HepG2 (cell line): ENCODE measurements around the gene ADGRG4. TPM values are rescaled to one million over a fixed set of nuclear protein-coding genes. Genes with fewer than 3 reads are reported as not detected.

ENCODE experiments used
- ATAC-seq: fragments of 200-7000 bp; cut with Tn5 transposase; 3 replicates; pipeline ENCODE4 v1.9.1; 2020; ENCODE audit warnings: mild to moderate bottlenecking, moderate library complexity
- BruUV-seq: library from RNA; stranded (reverse); fragments of 400-500 nt; replicated peaks from 2 replicates; lab custom pipeline; 2021; lab: Mats Ljungman, UMichigan
- CTCF ChIA-PET: fragments of 300-600 bp; formaldehyde crosslinking; extraction: SDS; loops from one replicate; lab custom pipeline; 2021; ENCODE audit warnings: low total read pairs, inconsistent platforms, low intra/inter-chr PET ratio; lab: Yijun Ruan, JAX
- POLR2A ChIA-PET: fragments of 350-600 bp; sonication (Branson Sonifier 250); formaldehyde crosslinking; loops from one replicate; lab custom pipeline; 2020; ENCODE audit warnings: antibody characterized with exemption, inconsistent platforms; lab: Yijun Ruan, JAX
- DNase-seq: peaks from one replicate; pipeline ENCODE4 v3.0.0-alpha.2; 2015; ENCODE audit warnings: low spot score
- FAIRE-seq: peaks from 3 replicates; lab custom pipeline; 2011; peaks lifted over from hg19 to GRCh38; lab: Jason Lieb, UNC
- H2AFZ ChIP-seq: one replicate; pipeline ENCODE4 v1.6.1; 2011; ENCODE audit warnings: low read length, inconsistent platforms
- H3K27ac ChIP-seq: fragments of 300-600 bp; 3 replicates; pipeline ENCODE4 v1.8.0; 2011; ENCODE audit warnings: mixed run types, mild to moderate bottlenecking, mixed read lengths, low read length, inconsistent platforms; ENCODE audit not compliant: insufficient read depth; ENCODE audit errors: extremely low read length
- H3K27me3 ChIP-seq, 2 experiments: fragments of 200-600 bp in 1 of 2; 2 replicates in 1 of 2; 3 replicates in 1 of 2; pipeline versions ENCODE4 v1.6.0 to v1.8.0; 2011; ENCODE audit warnings: low read length in 2 of 2, mild to moderate bottlenecking in 2 of 2, moderate library complexity in 2 of 2, inconsistent platforms in 1 of 2; ENCODE audit not compliant: insufficient read depth in 2 of 2, control insufficient read depth in 1 of 2
- H3K36me3 ChIP-seq, 2 experiments: fragments of 200-600 bp in 1 of 2; replicated peaks in 1 of 2; 2 replicates in 1 of 2; 3 replicates in 1 of 2; pipeline versions ENCODE4 v1.5.1 to v1.8.0; 2011; ENCODE audit warnings: low read length in 2 of 2, inconsistent platforms in 1 of 2; ENCODE audit not compliant: insufficient read depth in 2 of 2, control insufficient read depth in 1 of 2
- H3K4me1 ChIP-seq: 2 replicates; pipeline ENCODE4 v1.5.1; 2012; ENCODE audit warnings: low read length, inconsistent platforms; ENCODE audit not compliant: insufficient read depth
- H3K4me2 ChIP-seq: 2 replicates; pipeline ENCODE4 v1.6.0; 2011; ENCODE audit warnings: low read depth, low read length, inconsistent platforms
- H3K4me3 ChIP-seq, 3 experiments: fragments of 200-600 bp in 1 of 3; sonication (generic), shearing (Covaris generic) in 1 of 3; replicated peaks in 1 of 3; 2 replicates each; pipeline ENCODE4 v1.5.1; 2011 to 2016; ENCODE audit warnings: low read length in 3 of 3, inconsistent platforms in 2 of 3, low read depth in 2 of 3, mild to moderate bottlenecking in 2 of 3, control low read depth in 1 of 3, mixed read lengths in 1 of 3; ENCODE audit not compliant: insufficient read depth in 1 of 3
- H3K79me2 ChIP-seq: one replicate; pipeline ENCODE4 v1.6.1; 2011; ENCODE audit warnings: low read length, inconsistent platforms; ENCODE audit not compliant: insufficient read depth
- H3K9ac ChIP-seq: 2 replicates; pipeline ENCODE4 v1.6.0; 2011; ENCODE audit warnings: mild to moderate bottlenecking, low read depth, low read length, inconsistent platforms; ENCODE audit not compliant: insufficient read depth
- H3K9me3 ChIP-seq: 2 replicates; pipeline ENCODE4 v1.5.1; 2012; ENCODE audit warnings: mild to moderate bottlenecking, low read length
- H4K20me1 ChIP-seq: 2 replicates; pipeline ENCODE4 v1.6.0; 2011; ENCODE audit warnings: inconsistent platforms, mild to moderate bottlenecking, low read length, moderate library complexity; ENCODE audit not compliant: insufficient read depth
- GATA4 ChIP-seq: sonication (generic); IDR thresholded peaks from 2 replicates; pipeline ENCODE4 v1.6.1; 2016; ENCODE audit warnings: antibody characterized with exemption, low read depth, borderline replicate concordance
- HES4 ChIP-seq: sonication (generic); formaldehyde crosslinking; IDR thresholded peaks from 2 replicates; pipeline ENCODE4 v1.9.0; 2021; ENCODE audit warnings: mild to moderate bottlenecking, missing genetic modification reagents, borderline replicate concordance
- HMG20B ChIP-seq: conservative IDR thresholded peaks from 2 replicates; pipeline ENCODE4 v1.6.1; 2016; ENCODE audit warnings: missing genetic modification reagents, missing compliant biosample characterization
- MED8 ChIP-seq: sonication (generic); formaldehyde crosslinking; IDR thresholded peaks from 2 replicates; pipeline ENCODE4 v1.8.1; 2023; ENCODE audit warnings: mild to moderate bottlenecking, missing genetic modification reagents; ENCODE audit not compliant: insufficient replicate concordance
- MEIS1 ChIP-seq: sonication (generic); formaldehyde crosslinking; IDR thresholded peaks from 2 replicates; pipeline ENCODE4 v1.9.0; 2021; ENCODE audit warnings: mild to moderate bottlenecking, missing genetic modification reagents, moderate library complexity, borderline replicate concordance
- NONO ChIP-seq, 2 experiments: fragments of 450-650 bp in 1 of 2; sonication (generic) in 1 of 2; formaldehyde crosslinking in 1 of 2; IDR thresholded peaks in 1 of 2; conservative IDR thresholded peaks in 1 of 2; 2 replicates each; pipeline versions ENCODE4 v1.6.1 to v1.8.0; 2017 to 2022; ENCODE audit warnings: mild to moderate bottlenecking in 1 of 2, missing genetic modification reagents in 1 of 2, moderate library complexity in 1 of 2
- ZNF138 ChIP-seq: sonication (generic); formaldehyde crosslinking; IDR thresholded peaks from 2 replicates; pipeline ENCODE4 v1.5.0; 2020; ENCODE audit warnings: mild to moderate bottlenecking, low read depth, missing genetic modification reagents
- ZNF263 ChIP-seq: sonication (generic); formaldehyde crosslinking; IDR thresholded peaks from 2 replicates; pipeline ENCODE4 v1.4.0; 2020; ENCODE audit warnings: missing genetic modification reagents
- ZNF337 ChIP-seq: sonication (generic); formaldehyde crosslinking; IDR thresholded peaks from 2 replicates; pipeline ENCODE4 v1.5.1; 2020; ENCODE audit warnings: missing genetic modification reagents, low read depth, mild to moderate bottlenecking, borderline replicate concordance
- ZNF451 ChIP-seq: sonication (generic); formaldehyde crosslinking; IDR thresholded peaks from 2 replicates; pipeline ENCODE4 v1.5.0; 2020; ENCODE audit warnings: mild to moderate bottlenecking, missing genetic modification reagents
- ZSCAN25 ChIP-seq: sonication (generic); formaldehyde crosslinking; IDR thresholded peaks from 2 replicates; pipeline ENCODE4 v1.8.0; 2022; ENCODE audit warnings: mild to moderate bottlenecking, missing genetic modification reagents
- WGBS: methylation state at CpG from one replicate; pipeline ENCODE4 v1.1.6; 2017; ENCODE audit warnings: low lambda C conversion rate; 5-methylcytosine and 5-hydroxymethylcytosine counted together
- in situ Hi-C: cut with HindIII; loops from 2 replicates; pipeline ENCODE4 v1.10.0; 2017; ENCODE audit warnings: low pct_unique_long_range_greater_than_20kb; ENCODE audit not compliant: extremely low pct_ligation_motif_present
- intact Hi-C: fragments of 100-400 bp; cut with micrococcal nuclease; formaldehyde crosslinking; loops from one replicate; pipeline ENCODE4 v1.10.0; 2022; ENCODE audit not compliant: unreplicated experiment
- polyA plus RNA-seq, 8 experiments: library from polyadenylated mRNA; depleted of rRNA in 3 of 8; stranded (reverse) in 7 of 8; unstranded in 1 of 8; fragments of >200 nt; fragmentation: Illumina TruSeq in 4 of 8; extraction: Trizol in 4 of 8; gene quantifications; 2 replicates each; pipeline versions ENCODE4 v1.2.1 to v1.2.3, GENCODE V29; 2011 to 2016; ENCODE audit warnings: low read depth in 4 of 8, missing spikeins in 1 of 8, mixed read lengths in 1 of 8; ENCODE audit not compliant: insufficient read depth in 1 of 8
- total RNA-seq, 5 experiments: library from RNA; depleted of rRNA; stranded (reverse); fragments of >200 nt; fragmentation: Illumina TruSeq; extraction: Trizol; gene quantifications; 2 replicates each; pipeline ENCODE4 v1.2.3, GENCODE V29; 2016; ENCODE audit warnings: low read depth in 1 of 5

ADGRG4 gene
- total and polyA plus RNA-seq, 2 of the 13 experiments (the other 11 are each of a cell fraction or from before 2014, with no cell fraction given), result not detected

DNA sequence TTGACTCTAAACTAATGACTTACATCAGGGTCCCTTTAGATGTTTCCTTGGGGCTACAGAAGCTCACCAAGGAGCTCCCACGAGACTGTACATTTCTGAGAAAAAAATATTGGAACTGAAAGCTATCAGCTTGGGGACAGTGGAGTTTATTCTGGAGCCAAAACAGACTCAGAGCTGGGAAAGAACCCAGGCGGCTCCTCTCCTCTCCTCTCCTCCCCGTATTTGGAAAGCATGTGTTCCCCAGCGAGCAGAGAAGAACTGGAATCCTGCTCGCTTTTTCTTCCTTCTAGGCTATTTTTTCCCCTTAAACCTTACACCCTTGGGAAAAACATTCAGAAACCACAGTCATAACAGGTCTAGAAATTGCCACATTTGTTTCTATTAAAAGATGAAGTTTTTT, 45.2 kb upstream of the ADGRG4 start:
- H4K20me1 ChIP-seq, result no peaks in the 10 kb centered on the region
- no peak overlapping the region for H2AFZ ChIP-seq
- DNase-seq (no peak), ATAC-seq (no peak), FAIRE-seq (no peak)
- TF ChIP-seq MED8 (CRISPR knock-in tag) (no peak), ZSCAN25 (no peak), ZNF263 (CRISPR knock-in tag) (no peak), GATA4 (no peak), NONO (IDR thresholded peaks at IDR 0.05) (no peak), NONO (CRISPR knock-in tag; conservative IDR thresholded peaks at IDR 0.05) (no peak), ZNF451 (no peak), HES4 (CRISPR knock-in tag) (no peak), HMG20B (CRISPR knock-in tag) (no peak), ZNF138 (CRISPR knock-in tag) (no peak), MEIS1 (CRISPR knock-in tag) (no peak), ZNF337 (CRISPR knock-in tag) (no peak)
- no peaks in the 10 kb centered on the region for H3K4me1 ChIP-seq
- ChIA-PET POLR2A (no interaction called here), CTCF (no interaction called here)
- H3K79me2 ChIP-seq, result no peaks in the 10 kb centered on the region
- no peak overlapping the region for H3K4me2 ChIP-seq
- BruUV-seq, result no TSS peak
- no peak overlapping the region for H3K9ac ChIP-seq
- H3K36me3 ChIP-seq, result no peaks in the 10 kb centered on the region
- H3K27ac ChIP-seq, result no peak overlapping the region
- in situ Hi-C loops, result no loop called here
- no peaks in the 10 kb centered on the region for H3K27me3 ChIP-seq
- H3K9me3 ChIP-seq, result no peaks in the 10 kb centered on the region
- intact Hi-C loops, result no loop called here
- H3K4me3 ChIP-seq, result no peak overlapping the region
- WGBS, result 5% methylated on average over 5 of the region's 5 CpGs
